ENCODE measurements around the gene SPDYC. TPM values are rescaled to one million over a fixed set of nuclear protein-coding genes. Genes with fewer than 3 reads are reported as not detected.

Gene SPDYC
- total and polyA plus RNA-seq, 9 of the 15 experiments (the other 6 are each of a cell fraction or from before 2014, with no cell fraction given), result 4.4 to 18.8 (median 9.2) TPM

- TF ChIP-seq, protein P1, sequence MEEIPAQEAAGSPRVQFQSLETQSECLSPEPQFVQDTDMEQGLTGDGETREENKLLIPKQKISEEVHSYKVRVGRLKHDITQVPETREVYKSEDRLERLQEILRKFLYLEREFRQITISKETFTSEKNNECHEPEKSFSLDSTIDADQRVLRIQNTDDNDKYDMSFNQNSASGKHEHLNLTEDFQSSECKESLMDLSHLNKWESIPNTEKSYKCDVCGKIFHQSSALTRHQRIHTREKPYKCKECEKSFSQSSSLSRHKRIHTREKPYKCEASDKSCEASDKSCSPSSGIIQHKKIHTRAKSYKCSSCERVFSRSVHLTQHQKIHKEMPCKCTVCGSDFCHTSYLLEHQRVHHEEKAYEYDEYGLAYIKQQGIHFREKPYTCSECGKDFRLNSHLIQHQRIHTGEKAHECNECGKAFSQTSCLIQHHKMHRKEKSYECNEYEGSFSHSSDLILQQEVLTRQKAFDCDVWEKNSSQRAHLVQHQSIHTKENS (CRISPR knock-in tag; IDR thresholded peaks at IDR 0.05), result no peak
- TF ChIP-seq, protein P2, sequence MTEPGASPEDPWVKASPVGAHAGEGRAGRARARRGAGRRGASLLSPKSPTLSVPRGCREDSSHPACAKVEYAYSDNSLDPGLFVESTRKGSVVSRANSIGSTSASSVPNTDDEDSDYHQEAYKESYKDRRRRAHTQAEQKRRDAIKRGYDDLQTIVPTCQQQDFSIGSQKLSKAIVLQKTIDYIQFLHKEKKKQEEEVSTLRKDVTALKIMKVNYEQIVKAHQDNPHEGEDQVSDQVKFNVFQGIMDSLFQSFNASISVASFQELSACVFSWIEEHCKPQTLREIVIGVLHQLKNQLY (CRISPR knock-in tag; conservative IDR thresholded peaks at IDR 0.05), result no peak
- TF ChIP-seq ZNF436 (CRISPR knock-in tag; IDR thresholded peaks at IDR 0.05) (no peak), ZNF174 (CRISPR knock-in tag; IDR thresholded peaks at IDR 0.05) (no peak), MTA1 (IDR thresholded peaks at IDR 0.05; ENCODE audit: borderline replicate concordance) (peak; percentile 98), RAD21 (CRISPR knock-in tag; conservative IDR thresholded peaks at IDR 0.05 in 1 of 2, IDR thresholded peaks at IDR 0.05 in 1 of 2) (no peak; a peak in 1 of 4 replicates), BRCA1 (IDR thresholded peaks at IDR 0.05) (no peak), BRCA1 (CRISPR knock-in tag; IDR thresholded peaks at IDR 0.05) (no peak), SNIP1 (IDR thresholded peaks at IDR 0.05; ENCODE audit: low read depth) (no peak), ZNF445 (CRISPR knock-in tag; IDR thresholded peaks at IDR 0.05; ENCODE audit: low read depth) (no peak), SRSF3 (IDR thresholded peaks at IDR 0.05; ENCODE audit: insufficient read depth, low read length) (no peak), JUND (IDR thresholded peaks at IDR 0.05; ENCODE audit: borderline replicate concordance, low read depth, low read length) (peak; percentile 63), JUND (tag; IDR thresholded peaks at IDR 0.05; ENCODE audit: borderline replicate concordance, low read depth, low read length) (peak; percentile 53; the same call in 1 of the 3 replicates), ZFP36 (IDR thresholded peaks at IDR 0.05; ENCODE audit: low read depth, low read length, partially characterized antibody) (no peak), KDM1A (IDR thresholded peaks at IDR 0.05) (no peak), HNRNPH1 (optimal IDR thresholded peaks at IDR 0.05; ENCODE audit: low read depth, low read length) (no peak), KAT7 (CRISPR knock-in tag; IDR thresholded peaks at IDR 0.05; ENCODE audit: borderline replicate concordance) (no peak), SRSF7 (optimal IDR thresholded peaks at IDR 0.05; ENCODE audit: low read depth, low read length) (no peak), XRCC5 (IDR thresholded peaks at IDR 0.05; ENCODE audit: low read depth, low read length) (no peak), SIN3A (IDR thresholded peaks at IDR 0.05; ENCODE audit: borderline replicate concordance in 2 of 2, control insufficient read depth in 1 of 2, low read depth in 2 of 2, low read length in 2 of 2) (peak; percentile 36 to 72; a peak in 3 of 4 replicates), SREBF2 (CRISPR knock-in tag; IDR thresholded peaks at IDR 0.05) (no peak), MTA3 (IDR thresholded peaks at IDR 0.05; ENCODE audit: borderline replicate concordance) (peak; percentile 94), ZC3H11A (IDR thresholded peaks at IDR 0.05; ENCODE audit: low read depth, low read length) (no peak)
- TF ChIP-seq, protein P3, sequence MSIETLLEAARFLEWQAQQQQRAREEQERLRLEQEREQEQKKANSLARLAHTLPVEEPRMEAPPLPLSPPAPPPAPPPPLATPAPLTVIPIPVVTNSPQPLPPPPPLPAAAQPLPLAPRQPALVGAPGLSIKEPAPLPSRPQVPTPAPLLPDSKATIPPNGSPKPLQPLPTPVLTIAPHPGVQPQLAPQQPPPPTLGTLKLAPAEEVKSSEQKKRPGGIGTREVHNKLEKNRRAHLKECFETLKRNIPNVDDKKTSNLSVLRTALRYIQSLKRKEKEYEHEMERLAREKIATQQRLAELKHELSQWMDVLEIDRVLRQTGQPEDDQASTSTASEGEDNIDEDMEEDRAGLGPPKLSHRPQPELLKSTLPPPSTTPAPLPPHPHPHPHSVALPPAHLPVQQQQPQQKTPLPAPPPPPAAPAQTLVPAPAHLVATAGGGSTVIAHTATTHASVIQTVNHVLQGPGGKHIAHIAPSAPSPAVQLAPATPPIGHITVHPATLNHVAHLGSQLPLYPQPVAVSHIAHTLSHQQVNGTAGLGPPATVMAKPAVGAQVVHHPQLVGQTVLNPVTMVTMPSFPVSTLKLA (conservative IDR thresholded peaks at IDR 0.05), result peak; percentile 75 to 88
- TF ChIP-seq, protein P4, sequence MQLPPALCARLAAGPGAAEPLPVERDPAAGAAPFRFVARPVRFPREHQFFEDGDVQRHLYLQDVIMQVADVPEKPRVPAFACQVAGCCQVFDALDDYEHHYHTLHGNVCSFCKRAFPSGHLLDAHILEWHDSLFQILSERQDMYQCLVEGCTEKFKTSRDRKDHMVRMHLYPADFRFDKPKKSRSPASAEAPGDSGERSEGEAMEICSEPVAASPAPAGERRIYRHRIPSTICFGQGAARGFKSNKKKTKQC (CRISPR knock-in tag; IDR thresholded peaks at IDR 0.05), result 0 out of 2 replicates have a peak, but pooled peaks have one; percentile 19
These were observed 48.0 kb upstream of the SPDYC start, which contains the start of the genes FAU and MRPL49 (continued) for GRCh38 chr11:65121865-65122696.
